HG03571 (cell line): ENCODE data around the gene E2F4.

Source experiments
- ATAC-seq: cut with Tn5 transposase; IDR thresholded peaks from one replicate; pipeline ENCODE4 v1.9.1; 2021; ENCODE audit not compliant: unreplicated experiment

The E2F4 gene

GRCh38 chr16:67207249-67208091, 15.5 kb downstream of the E2F4 start:
- ATAC-seq: no peak

GRCh38 chr16:67208154-67208896, 16.4 kb downstream of the E2F4 start:
- ATAC-seq: no peak

- no peak for ATAC-seq
Observed at GRCh38 chr16:67209565-67209964, 17.6 kb downstream of the E2F4 start.

- no peak for ATAC-seq
Observed at GRCh38 chr16:67210069-67210937, 18.3 kb downstream of the E2F4 start.

GRCh38 chr16:67211674-67212073, 19.7 kb downstream of the E2F4 start:
- ATAC-seq: no peak

- no peak for ATAC-seq
Observed at GRCh38 chr16:67212766-67213165, 20.8 kb downstream of the E2F4 start.

- no peak for ATAC-seq
Observed at GRCh38 chr16:67213197-67214019, 21.5 kb downstream of the E2F4 start.

- ATAC-seq: no peak
Observed at GRCh38 chr16:67215706-67216105, 23.8 kb downstream of the E2F4 start.

GRCh38 chr16:67216612-67217490, 24.9 kb downstream of the E2F4 start:
- no peak for ATAC-seq

- ATAC-seq: no peak
Observed at GRCh38 chr16:67223992-67224391, 32.0 kb downstream of the E2F4 start.

GRCh38 chr16:67226295-67226803, 34.4 kb downstream of the E2F4 start:
- no peak for ATAC-seq

GRCh38 chr16:67226804-67227566, 35.0 kb downstream of the E2F4 start, which contains the start of gene TMEM208:
Gene TMEM208 (plus strand): TSS chr16:67227130. CDS start chr16:67227219, 89 bp downstream.
- peak; percentile 87 for ATAC-seq

- ATAC-seq: no peak
Observed at GRCh38 chr16:67227567-67227921, 35.6 kb downstream of the E2F4 start.

- ATAC-seq: no peak
Observed at GRCh38 chr16:67228034-67228785, 36.3 kb downstream of the E2F4 start.

GRCh38 chr16:67228905-67229304, 37.0 kb downstream of the E2F4 start:
- no peak for ATAC-seq

GRCh38 chr16:67229906-67230808, 38.2 kb downstream of the E2F4 start:
- ATAC-seq: no peak
